HepG2 (cell line): Measurements from ENCODE around the gene CD300LF. TPM values are rescaled to one million over a fixed set of nuclear protein-coding genes. Genes with fewer than 3 reads are reported as not detected.
A peak's percentile ranks its signal among the peaks of the same experiment; 100 is the strongest.

Experiments
- BCLAF1 ChIP-seq: fragments of 450-650 bp; IDR thresholded peaks from 2 replicates; pipeline ENCODE4 v1.6.1; 2017; ENCODE audit warnings: mild to moderate bottlenecking
- DNMT1 ChIP-seq: sonication (generic); formaldehyde crosslinking; IDR thresholded peaks from 2 replicates; pipeline ENCODE4 v1.5.1; 2020; ENCODE audit warnings: mild to moderate bottlenecking, missing genetic modification reagents
- EHMT2 ChIP-seq: fragments of 200-600 bp; sonication (generic); IDR thresholded peaks from 2 replicates; pipeline ENCODE4 v1.7.0; 2017; ENCODE audit warnings: antibody characterized with exemption, low read depth, low read length, borderline replicate concordance
- FOXO4 ChIP-seq: sonication (generic); formaldehyde crosslinking; conservative IDR thresholded peaks from 2 replicates; pipeline ENCODE4 v1.8.1; 2023; ENCODE audit warnings: missing genetic modification reagents
- GLMP ChIP-seq: sonication (generic); formaldehyde crosslinking; IDR thresholded peaks from 2 replicates; pipeline ENCODE4 v1.9.0; 2021; ENCODE audit warnings: missing genetic modification reagents, mild to moderate bottlenecking, borderline replicate concordance
- HMG20B ChIP-seq: conservative IDR thresholded peaks from 2 replicates; pipeline ENCODE4 v1.6.1; 2016; ENCODE audit warnings: missing genetic modification reagents, missing compliant biosample characterization
- HNRNPL ChIP-seq: fragments of 200-400 bp; formaldehyde crosslinking; IDR thresholded peaks from 2 replicates; pipeline ENCODE4 v1.6.1; 2017; ENCODE audit warnings: mild to moderate bottlenecking, low read depth, low read length
- IRF9 ChIP-seq: sonication (generic); formaldehyde crosslinking; IDR thresholded peaks from 2 replicates; pipeline ENCODE4 v1.8.0; 2022; ENCODE audit warnings: missing genetic modification reagents, mild to moderate bottlenecking, borderline replicate concordance
- KMT2A ChIP-seq: sonication (generic); formaldehyde crosslinking; IDR thresholded peaks from 2 replicates; pipeline ENCODE4 v1.4.0; 2020; ENCODE audit warnings: missing genetic modification reagents
- PHF5A ChIP-seq: IDR thresholded peaks from one replicate; pipeline ENCODE4 v1.6.1; 2018; ENCODE audit warnings: low read depth, missing genetic modification reagents; ENCODE audit not compliant: unreplicated experiment
- SNAPC4 ChIP-seq: sonication (generic); formaldehyde crosslinking; IDR thresholded peaks from 2 replicates; pipeline ENCODE4 v1.4.0; 2020; ENCODE audit warnings: mild to moderate bottlenecking, missing genetic modification reagents
- ZNF331 ChIP-seq: sonication (generic); formaldehyde crosslinking; IDR thresholded peaks from 2 replicates; pipeline ENCODE4 v1.4.0; 2020; ENCODE audit warnings: missing genetic modification reagents
- ZNF547 ChIP-seq: sonication (generic); formaldehyde crosslinking; IDR thresholded peaks from 2 replicates; pipeline ENCODE4 v1.5.1; 2020; ENCODE audit warnings: mild to moderate bottlenecking, missing genetic modification reagents
- ZNF652 ChIP-seq: IDR thresholded peaks from 2 replicates; pipeline ENCODE4 v1.6.1; 2016; ENCODE audit warnings: low read depth, borderline replicate concordance
- ZNF800 ChIP-seq: sonication (generic); formaldehyde crosslinking; IDR thresholded peaks from 2 replicates; pipeline ENCODE4 v1.4.0; 2020; ENCODE audit warnings: missing genetic modification reagents
- polyA plus RNA-seq, 8 experiments: library from polyadenylated mRNA; depleted of rRNA in 3 of 8; stranded (reverse) in 7 of 8; unstranded in 1 of 8; fragments of >200 nt; fragmentation: Illumina TruSeq in 4 of 8; extraction: Trizol in 4 of 8; gene quantifications; 2 replicates each; pipeline versions ENCODE4 v1.2.1 to v1.2.3, GENCODE V29; 2011 to 2016; ENCODE audit warnings: low read depth in 4 of 8, missing spikeins in 1 of 8, mixed read lengths in 1 of 8; ENCODE audit not compliant: insufficient read depth in 1 of 8
- total RNA-seq, 5 experiments: library from RNA; depleted of rRNA; stranded (reverse); fragments of >200 nt; fragmentation: Illumina TruSeq; extraction: Trizol; gene quantifications; 2 replicates each; pipeline ENCODE4 v1.2.3, GENCODE V29; 2016; ENCODE audit warnings: low read depth in 1 of 5

The CD300LF gene
- total and polyA plus RNA-seq, 2 of the 13 experiments (the other 11 are each of a cell fraction or from before 2014, with no cell fraction given), result not detected

- TF ChIP-seq FOXO4 (CRISPR knock-in tag) (0 out of 2 replicates have a peak, but pooled peaks have one; percentile 51), DNMT1 (CRISPR knock-in tag) (no peak), ZNF331 (CRISPR knock-in tag) (no peak), IRF9 (CRISPR knock-in tag) (no peak), ZNF800 (no peak), EHMT2 (no peak), SNAPC4 (CRISPR knock-in tag) (no peak), PHF5A (CRISPR knock-in tag) (no peak), GLMP (no peak), KMT2A (CRISPR knock-in tag) (no peak), BCLAF1 (no peak), ZNF652 (CRISPR knock-in tag) (no peak), ZNF547 (CRISPR knock-in tag) (no peak), HNRNPL (peak; percentile 83), HMG20B (CRISPR knock-in tag) (no peak)
These were observed 46.6 kb upstream of the CD300LF start (continued) for GRCh38 chr17:74759243-74759801.
